Measurements from ENCODE around the gene ZNF132. TPM values are rescaled to one million over a fixed set of nuclear protein-coding genes. Genes with fewer than 3 reads are reported as not detected.
A peak's percentile ranks its signal among the peaks of the same experiment; 100 is the strongest.

Gene ZNF132
- total and polyA plus RNA-seq, 9 of the 15 experiments (the other 6 are each of a cell fraction or from before 2014, with no cell fraction given): 0.03 to 0.42 (median 0.10) TPM; not detected in 5

DNA sequence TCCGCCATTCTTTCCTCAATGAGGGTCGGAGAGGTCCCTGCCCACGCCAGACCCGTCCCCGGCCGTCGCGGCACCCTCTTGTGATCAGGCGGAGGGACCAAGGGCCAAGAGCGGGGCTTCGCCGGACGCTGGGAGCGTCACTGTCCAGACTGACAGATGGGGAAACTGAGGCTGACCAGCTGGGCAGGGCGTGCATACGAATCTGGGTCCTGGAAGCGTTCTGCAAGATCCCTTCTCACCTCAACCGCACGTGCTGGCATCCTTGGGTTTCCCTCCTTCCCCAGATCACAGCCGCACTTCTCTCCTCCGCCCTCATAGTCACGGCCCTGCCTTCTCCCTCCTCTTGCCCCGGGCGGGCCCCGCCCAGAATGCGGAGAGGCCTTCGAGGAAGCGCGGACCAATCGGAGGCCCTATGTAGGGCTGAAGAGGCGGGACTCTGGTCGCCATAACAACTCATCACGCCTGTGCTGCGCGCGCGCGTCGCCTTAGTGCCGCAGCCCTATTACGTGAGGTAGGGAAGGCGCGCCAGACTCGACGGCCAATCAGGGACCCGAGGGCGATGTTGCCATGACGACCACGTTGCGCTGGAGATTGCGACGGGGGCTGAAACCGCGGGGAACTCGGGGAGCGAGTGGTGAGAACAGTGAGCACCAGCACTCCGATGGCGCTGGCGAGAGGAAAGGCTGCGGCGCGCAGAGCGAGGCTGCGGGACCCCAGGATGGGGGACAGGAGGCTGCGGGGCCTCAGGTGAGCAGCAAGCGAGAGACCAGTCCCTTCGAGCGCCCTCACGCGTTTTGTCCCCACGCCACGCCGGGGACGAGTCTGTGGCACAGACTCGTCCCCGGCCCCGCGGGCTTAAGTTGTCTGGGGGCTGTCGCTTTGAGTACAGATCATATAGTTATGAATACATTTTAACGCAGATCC, 38.8 kb downstream of the ZNF132 start (continued):
- TF ChIP-seq, protein P1, sequence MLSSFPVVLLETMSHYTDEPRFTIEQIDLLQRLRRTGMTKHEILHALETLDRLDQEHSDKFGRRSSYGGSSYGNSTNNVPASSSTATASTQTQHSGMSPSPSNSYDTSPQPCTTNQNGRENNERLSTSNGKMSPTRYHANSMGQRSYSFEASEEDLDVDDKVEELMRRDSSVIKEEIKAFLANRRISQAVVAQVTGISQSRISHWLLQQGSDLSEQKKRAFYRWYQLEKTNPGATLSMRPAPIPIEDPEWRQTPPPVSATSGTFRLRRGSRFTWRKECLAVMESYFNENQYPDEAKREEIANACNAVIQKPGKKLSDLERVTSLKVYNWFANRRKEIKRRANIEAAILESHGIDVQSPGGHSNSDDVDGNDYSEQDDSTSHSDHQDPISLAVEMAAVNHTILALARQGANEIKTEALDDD (IDR thresholded peaks at IDR 0.05): no peak
- TF ChIP-seq TARDBP (IDR thresholded peaks at IDR 0.05): no peak
- TF ChIP-seq KDM2B (CRISPR knock-in tag; IDR thresholded peaks at IDR 0.05): no peak
- no peak for TF ChIP-seq ZNF277 (CRISPR knock-in tag; IDR thresholded peaks at IDR 0.05; ENCODE audit: borderline replicate concordance)
- TF ChIP-seq SMAD2 (IDR thresholded peaks at IDR 0.05; ENCODE audit: low read depth, low read length): no peak
- peak in 1 of 2 experiments; percentile 56; a peak in 2 of 4 replicates for TF ChIP-seq TBL1XR1 (IDR thresholded peaks at IDR 0.05; ENCODE audit: low read length in 2 of 2)
- no peak for TF ChIP-seq ZNF311 (CRISPR knock-in tag; IDR thresholded peaks at IDR 0.05)
- TF ChIP-seq FOXM1 (IDR thresholded peaks at IDR 0.05; ENCODE audit: low read depth): no peak
- TF ChIP-seq FOXM1 (CRISPR knock-in tag; IDR thresholded peaks at IDR 0.05; ENCODE audit: low read depth): no peak
- 0 out of 2 replicates have a peak, but pooled peaks have one; percentile 34 for TF ChIP-seq JUNB (CRISPR knock-in tag; conservative IDR thresholded peaks at IDR 0.05)
- no peak for TF ChIP-seq MAFK (IDR thresholded peaks at IDR 0.05; ENCODE audit: low read length)
- TF ChIP-seq SAFB (IDR thresholded peaks at IDR 0.05; ENCODE audit: borderline replicate concordance, low read depth, low read length): peak; percentile 84
- TF ChIP-seq PCBP1 (IDR thresholded peaks at IDR 0.05; ENCODE audit: low read depth, low read length, poor library complexity, severe bottlenecking): peak; percentile 40
- no peak for TF ChIP-seq ZNF282 (CRISPR knock-in tag; IDR thresholded peaks at IDR 0.05)
- peak; percentile 85; the same call in 1 of the 2 replicates for TF ChIP-seq SREBF1 (IDR thresholded peaks at IDR 0.05; ENCODE audit: borderline replicate concordance, low read depth, low read length)
- TF ChIP-seq HSF4 (CRISPR knock-in tag; IDR thresholded peaks at IDR 0.05; ENCODE audit: borderline replicate concordance): no peak
- TF ChIP-seq MEIS2 (IDR thresholded peaks at IDR 0.05; ENCODE audit: partially characterized antibody): peak; percentile 61
- TF ChIP-seq RAD21 (CRISPR knock-in tag; conservative IDR thresholded peaks at IDR 0.05 in 1 of 2, IDR thresholded peaks at IDR 0.05 in 1 of 2): peak in 1 of 2 experiments; percentile 14; a peak in 2 of 4 replicates
- no peak for TF ChIP-seq SMARCA5 (IDR thresholded peaks at IDR 0.05)
- no peak for TF ChIP-seq ILK (tag; IDR thresholded peaks at IDR 0.05; ENCODE audit: borderline replicate concordance, low read depth)
- TF ChIP-seq POLR3A (IDR thresholded peaks at IDR 0.05; ENCODE audit: borderline replicate concordance, extremely low read depth, insufficient read depth, insufficient read length): no peak
- TF ChIP-seq SP1 (CRISPR knock-in tag; IDR thresholded peaks at IDR 0.05): peak; percentile 94
- TF ChIP-seq FOXK2 (conservative IDR thresholded peaks at IDR 0.05 in 1 of 2, IDR thresholded peaks at IDR 0.05 in 1 of 2; ENCODE audit: low read depth in 2 of 2): peak; percentile 55 to 63; a peak in 1 of 4 replicates
- TF ChIP-seq, protein P2, sequence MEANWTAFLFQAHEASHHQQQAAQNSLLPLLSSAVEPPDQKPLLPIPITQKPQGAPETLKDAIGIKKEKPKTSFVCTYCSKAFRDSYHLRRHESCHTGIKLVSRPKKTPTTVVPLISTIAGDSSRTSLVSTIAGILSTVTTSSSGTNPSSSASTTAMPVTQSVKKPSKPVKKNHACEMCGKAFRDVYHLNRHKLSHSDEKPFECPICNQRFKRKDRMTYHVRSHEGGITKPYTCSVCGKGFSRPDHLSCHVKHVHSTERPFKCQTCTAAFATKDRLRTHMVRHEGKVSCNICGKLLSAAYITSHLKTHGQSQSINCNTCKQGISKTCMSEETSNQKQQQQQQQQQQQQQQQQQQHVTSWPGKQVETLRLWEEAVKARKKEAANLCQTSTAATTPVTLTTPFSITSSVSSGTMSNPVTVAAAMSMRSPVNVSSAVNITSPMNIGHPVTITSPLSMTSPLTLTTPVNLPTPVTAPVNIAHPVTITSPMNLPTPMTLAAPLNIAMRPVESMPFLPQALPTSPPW (CRISPR knock-in tag; IDR thresholded peaks at IDR 0.05): peak; percentile 76

All from K562 (cell line).